Activated CD8-positive, alpha-beta T cell treated with anti-CD3 and anti-CD28 coated beads for 36 hours (primary cell): Measurements from ENCODE around the gene MICU1. TPM values are rescaled to one million over a fixed set of nuclear protein-coding genes. Genes with fewer than 3 reads are reported as not detected.
A peak's percentile ranks its signal among the peaks of the same experiment; 100 is the strongest.

Experiments used
- ATAC-seq: fragments of 200-7000 bp; cut with Tn5 transposase; one replicate; pipeline ENCODE4 v1.10.0; 2021; ENCODE audit warnings: mild to moderate bottlenecking, moderate library complexity
- CTCF ChIA-PET: fragments of 350-600 bp; sonication (Branson Sonifier 250); formaldehyde crosslinking; loops from one replicate; lab custom pipeline; 2021; ENCODE audit warnings: antibody characterized with exemption; lab: Charles Lee
- POLR2A ChIA-PET: fragments of 350-600 bp; sonication (Branson Sonifier 250); formaldehyde crosslinking; loops from one replicate; lab custom pipeline; 2021; ENCODE audit warnings: antibody characterized with exemption; lab: Charles Lee
- DNase-seq: peaks from one replicate; pipeline ENCODE4 v3.0.0-alpha.2; 2020
- H3K27ac Mint-ChIP-seq: one replicate; pipeline ENCODE4 v1.8.0; 2021; ENCODE audit warnings: mild to moderate bottlenecking, mixed read lengths
- H3K27me3 Mint-ChIP-seq: one replicate; pipeline ENCODE4 v1.8.0; 2021; ENCODE audit warnings: mixed read lengths
- H3K36me3 Mint-ChIP-seq: one replicate; pipeline ENCODE4 v1.8.0; 2021; ENCODE audit warnings: low read depth, mixed read lengths
- H3K4me1 Mint-ChIP-seq: one replicate; pipeline ENCODE4 v1.8.0; 2021; ENCODE audit warnings: low read depth, mixed read lengths
- H3K4me3 Mint-ChIP-seq: one replicate; pipeline ENCODE4 v1.8.0; 2021; ENCODE audit warnings: mild to moderate bottlenecking, moderate library complexity, mixed read lengths
- H3K9me3 Mint-ChIP-seq: one replicate; pipeline ENCODE4 v1.8.0; 2021; ENCODE audit warnings: mixed read lengths
- intact Hi-C: fragments of 100-400 bp; cut with micrococcal nuclease; formaldehyde crosslinking; loops from one replicate; pipeline ENCODE4 v1.10.0; 2022
- total RNA-seq, 2 experiments: library from RNA; stranded (reverse); gene quantifications; one replicate each; pipeline ENCODE4 v1.2.3, GENCODE V29; 2021
- TF ChIP-seq, protein P1 (sequence below): fragments of 200-600 bp; IDR thresholded peaks from one replicate; pipeline ENCODE4 v1.8.0; 2022; ENCODE audit warnings: antibody characterized with exemption, mild to moderate bottlenecking

The MICU1 gene
- total RNA-seq, 2 experiments from 2014 or later: 29.9 to 31.0 TPM

DNA sequence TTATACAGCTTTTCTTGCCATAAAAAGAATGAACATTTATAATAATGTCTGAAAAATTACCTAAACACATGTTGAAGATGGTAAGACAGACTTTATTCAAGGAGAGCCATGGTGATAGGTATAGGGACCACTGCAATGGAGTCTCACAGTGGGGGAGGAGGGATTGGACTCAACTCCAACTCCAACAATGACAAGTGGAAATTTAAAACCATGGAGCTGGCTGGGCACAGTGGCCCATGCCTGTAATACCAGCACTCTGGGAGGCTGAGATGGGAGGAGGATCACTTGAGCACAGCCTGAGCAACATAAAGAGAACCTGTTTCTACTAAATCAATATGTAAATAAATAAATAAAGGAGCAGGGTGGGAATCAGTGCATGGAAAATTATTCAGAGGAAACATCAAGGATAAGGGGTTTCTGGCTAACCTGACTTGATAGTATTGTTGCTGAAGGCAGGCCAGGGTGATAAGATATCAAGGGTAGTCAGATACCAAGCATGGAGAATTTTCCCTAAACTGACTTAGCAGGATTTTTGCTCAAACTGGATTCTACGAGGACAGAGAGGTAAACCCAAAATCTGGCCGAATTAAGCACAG, 19.5 kb upstream of the MICU1 start:
- H3K4me3 Mint-ChIP-seq: no peak overlapping the region
- DNase-seq (no peak), ATAC-seq (no peak)
- no peak overlapping the region for H3K27ac Mint-ChIP-seq
- ChIA-PET CTCF (interaction anchor here (1.0 to 1.2 kb wide), 2 partner anchors 64 to 281 kb away, joined by 3 read pairs; no protein-coding TSS in a partner anchor), POLR2A (interaction anchor here (0.8 kb wide), 1 partner anchor 47 kb away, joined by 4 read pairs; no protein-coding TSS in a partner anchor)
- TF ChIP-seq, protein P1, sequence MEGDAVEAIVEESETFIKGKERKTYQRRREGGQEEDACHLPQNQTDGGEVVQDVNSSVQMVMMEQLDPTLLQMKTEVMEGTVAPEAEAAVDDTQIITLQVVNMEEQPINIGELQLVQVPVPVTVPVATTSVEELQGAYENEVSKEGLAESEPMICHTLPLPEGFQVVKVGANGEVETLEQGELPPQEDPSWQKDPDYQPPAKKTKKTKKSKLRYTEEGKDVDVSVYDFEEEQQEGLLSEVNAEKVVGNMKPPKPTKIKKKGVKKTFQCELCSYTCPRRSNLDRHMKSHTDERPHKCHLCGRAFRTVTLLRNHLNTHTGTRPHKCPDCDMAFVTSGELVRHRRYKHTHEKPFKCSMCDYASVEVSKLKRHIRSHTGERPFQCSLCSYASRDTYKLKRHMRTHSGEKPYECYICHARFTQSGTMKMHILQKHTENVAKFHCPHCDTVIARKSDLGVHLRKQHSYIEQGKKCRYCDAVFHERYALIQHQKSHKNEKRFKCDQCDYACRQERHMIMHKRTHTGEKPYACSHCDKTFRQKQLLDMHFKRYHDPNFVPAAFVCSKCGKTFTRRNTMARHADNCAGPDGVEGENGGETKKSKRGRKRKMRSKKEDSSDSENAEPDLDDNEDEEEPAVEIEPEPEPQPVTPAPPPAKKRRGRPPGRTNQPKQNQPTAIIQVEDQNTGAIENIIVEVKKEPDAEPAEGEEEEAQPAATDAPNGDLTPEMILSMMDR: no peak
- no peaks in the 10 kb centered on the region for H3K36me3 Mint-ChIP-seq
- H3K9me3 Mint-ChIP-seq: no peaks in the 10 kb centered on the region
- no peaks in the 10 kb centered on the region for H3K27me3 Mint-ChIP-seq
- intact Hi-C loops: no loop called here
- H3K4me1 Mint-ChIP-seq: no peaks in the 10 kb centered on the region

DNA sequence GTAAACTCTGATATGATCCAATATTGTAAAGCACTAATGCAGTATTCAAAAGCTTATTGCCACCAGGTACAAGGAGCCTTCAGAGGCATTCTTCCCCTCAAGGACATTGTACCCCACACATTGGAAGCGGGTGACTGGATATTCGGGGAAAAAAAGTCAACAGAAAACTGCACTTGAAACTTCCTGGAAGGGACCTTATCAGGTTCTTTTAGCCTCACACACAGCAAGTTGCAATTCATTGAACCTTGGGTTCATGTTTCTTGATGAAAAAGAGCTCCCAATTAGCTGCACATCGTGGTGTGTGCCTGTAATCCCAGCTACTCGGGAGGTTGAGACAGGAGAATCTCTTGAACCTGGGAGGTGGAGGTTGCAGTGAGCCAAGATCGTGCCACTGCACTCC, 16.4 kb upstream of the MICU1 start:
- intact Hi-C loops: no loop called here
- CTCF ChIA-PET: interaction anchor here (0.9 to 1.2 kb wide), 2 partner anchors 10 to 234 kb away, joined by 3 read pairs; no protein-coding TSS in a partner anchor
- DNase-seq (no peak), ATAC-seq (no peak)
- Mint-ChIP-seq H3K4me3 (no peak overlapping the region), H3K36me3 (no peaks in the 10 kb centered on the region), H3K4me1 (peaks cover 3% of the 10 kb centered on the region), H3K27ac (no peak overlapping the region), H3K9me3 (no peaks in the 10 kb centered on the region), H3K27me3 (peaks cover 3% of the 10 kb centered on the region)
- POLR2A ChIA-PET: interaction anchor here (1.0 kb wide), 1 partner anchor 24 kb away, joined by 3 read pairs; no protein-coding TSS in a partner anchor
- TF ChIP-seq, protein P1: no peak

DNA sequence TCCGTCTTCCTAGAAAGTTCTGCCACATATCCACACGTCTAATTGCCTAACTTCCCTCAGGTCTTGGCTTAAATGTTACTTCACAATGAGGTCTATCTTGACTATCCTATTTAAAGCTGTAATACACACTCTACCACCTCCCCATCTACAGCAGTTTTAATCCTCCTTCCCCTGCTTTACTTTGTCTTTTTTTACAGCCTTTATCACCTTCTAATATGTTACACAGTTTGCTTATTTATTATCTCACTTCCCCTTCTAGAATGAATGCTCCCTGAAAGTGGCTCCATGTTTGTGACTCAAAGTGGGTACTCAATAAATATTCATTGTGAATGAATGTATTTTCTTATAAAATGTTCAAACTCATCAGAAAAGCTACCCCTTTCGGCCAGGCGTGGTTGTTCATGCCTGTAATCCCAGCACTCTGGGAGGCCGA, 13.6 kb upstream of the MICU1 start:
- POLR2A ChIA-PET: interaction anchor here (0.8 kb wide), 1 partner anchor 9 kb away, joined by 3 read pairs; no protein-coding TSS in a partner anchor
- intact Hi-C loops: no loop called here
- CTCF ChIA-PET: no interaction called here

DNA sequence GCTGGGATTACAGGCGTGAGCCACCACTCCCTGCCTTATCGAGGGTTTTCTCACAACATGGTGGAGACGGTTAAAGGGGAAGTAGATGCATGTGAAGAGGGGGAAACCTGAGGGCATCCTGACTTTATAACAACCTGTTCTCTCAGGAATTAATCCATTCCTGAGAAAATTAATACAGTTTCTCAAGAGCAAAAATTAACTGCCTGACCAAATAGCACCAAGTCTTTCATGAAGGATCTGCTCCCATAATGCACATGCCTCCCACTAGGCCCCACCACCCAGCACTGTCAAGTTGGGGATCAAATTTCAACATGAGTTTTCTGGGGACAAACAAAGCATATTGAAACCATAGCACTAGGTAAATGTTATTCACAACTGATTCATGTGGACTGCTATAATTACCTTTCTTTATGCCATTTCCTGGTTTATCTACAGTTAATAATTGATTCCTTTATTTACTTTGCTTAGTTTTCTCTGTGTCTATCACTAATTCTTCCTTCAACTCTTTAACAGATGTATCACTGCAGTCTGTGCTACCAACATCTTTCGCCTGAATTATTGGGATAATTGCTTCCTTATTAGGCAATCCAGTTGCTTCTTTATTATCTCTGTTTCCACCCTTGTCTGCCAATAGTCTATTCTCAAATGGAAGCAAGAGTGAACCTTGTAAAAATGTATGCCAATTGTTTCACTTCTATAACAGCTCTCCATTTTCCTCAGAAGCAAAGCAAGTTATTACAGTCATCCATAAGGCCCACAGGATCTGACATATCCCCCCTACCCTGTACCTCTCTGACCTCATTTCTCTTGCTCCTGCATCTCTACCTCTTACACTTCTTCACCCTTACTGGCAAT, 12.9 kb upstream of the MICU1 start:
- H3K27ac Mint-ChIP-seq: peak overlapping the region; percentile 14
- TF ChIP-seq, protein P1: no peak
- DNase-seq (no peak), ATAC-seq (no peak)
- peaks cover 4% of the 10 kb centered on the region for H3K27me3 Mint-ChIP-seq
- peaks cover 5% of the 10 kb centered on the region for H3K4me1 Mint-ChIP-seq
- no peaks in the 10 kb centered on the region for H3K9me3 Mint-ChIP-seq
- ChIA-PET CTCF (no interaction called here), POLR2A (no interaction called here)
- intact Hi-C loops: no loop called here
- no peak overlapping the region for H3K4me3 Mint-ChIP-seq
- no peaks in the 10 kb centered on the region for H3K36me3 Mint-ChIP-seq

More for the DNA sequence above, 13.6 kb upstream of the MICU1 start:
- ATAC-seq (no peak), DNase-seq (no peak)
- Mint-ChIP-seq H3K4me3 (no peak overlapping the region), H3K9me3 (no peaks in the 10 kb centered on the region), H3K27ac (no peak overlapping the region), H3K27me3 (peaks cover 4% of the 10 kb centered on the region), H3K36me3 (no peaks in the 10 kb centered on the region), H3K4me1 (peaks cover 5% of the 10 kb centered on the region)
- TF ChIP-seq, protein P1: no peak
